HG02973 (cell line): ENCODE measurements around the gene KCTD7.
"Not testable (repeated sequence)": the region's sequence is repeated elsewhere in the genome, so short reads cannot be mapped to it uniquely, and the experiment has no call there.

Experiments used
- ATAC-seq: cut with Tn5 transposase; IDR thresholded peaks from one replicate; pipeline ENCODE4 v1.9.1; 2021; ENCODE audit warnings: moderate library complexity; ENCODE audit not compliant: unreplicated experiment

KCTD7 gene

GRCh38 chr7:66681491-66682349 lies 53.0 kb downstream of the KCTD7 start:
- peak; percentile 93 for ATAC-seq

GRCh38 chr7:66682350-66683093 lies 53.8 kb downstream of the KCTD7 start:
- peak; percentile 20 for ATAC-seq

- ATAC-seq, result not testable (repeated sequence)
Observed at GRCh38 chr7:66683094-66683769, 54.6 kb downstream of the KCTD7 start.

- no peak for ATAC-seq
Observed at GRCh38 chr7:66683770-66684123, 55.1 kb downstream of the KCTD7 start.

- ATAC-seq, result not testable (repeated sequence)
Observed at GRCh38 chr7:66685663-66686062, 57.0 kb downstream of the KCTD7 start.

GRCh38 chr7:66687186-66687585 lies 58.5 kb downstream of the KCTD7 start:
- ATAC-seq, result no peak

- not testable (repeated sequence) for ATAC-seq
Observed at GRCh38 chr7:66687672-66688071, 59.0 kb downstream of the KCTD7 start.

GRCh38 chr7:66689081-66689480 lies 60.4 kb downstream of the KCTD7 start:
- no peak for ATAC-seq

- no peak for ATAC-seq
Observed at GRCh38 chr7:66693331-66693730, 64.7 kb downstream of the KCTD7 start.
